Measurements from ENCODE around the gene SRRM5. TPM values are rescaled to one million over a fixed set of nuclear protein-coding genes. Genes with fewer than 3 reads are reported as not detected.

The SRRM5 gene
- polyA plus RNA-seq, 1 experiment, result 0.07 TPM

DNA sequence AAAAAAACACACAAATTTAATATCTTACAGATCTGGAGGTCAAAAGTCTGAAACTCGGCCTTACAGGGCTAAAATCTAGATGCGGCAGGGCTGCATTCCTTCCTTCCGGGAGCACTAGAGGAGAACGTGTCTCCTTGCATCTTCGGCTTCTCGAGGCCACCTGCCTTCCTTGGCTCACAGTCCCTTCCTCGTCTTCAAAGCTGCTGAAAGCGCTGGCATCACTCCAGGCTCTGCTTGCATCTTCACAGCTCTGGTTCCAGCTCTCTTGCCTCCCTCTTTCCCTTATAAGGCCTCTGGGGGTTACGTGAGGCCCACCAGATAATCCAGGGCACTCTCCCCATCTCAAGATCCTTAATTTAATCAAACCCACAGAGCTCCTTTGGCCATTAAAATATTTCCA, 47.1 kb upstream of the SRRM5 start:
- DNase-seq (ENCODE audit: low read depth, low spot score), result no peak
- CTCF ChIA-PET, result interaction anchor here (1.2 to 2.0 kb wide), 3 partner anchors 10 to 30 kb away, joined by 3 to 20 read pairs (median 6); no protein-coding TSS in a partner anchor
- POLR2A ChIA-PET, result no interaction called here
- Histone ChIP-seq H3K27ac (ENCODE audit: low read depth, low read length) (no peak overlapping the region), H3K9me3 (ENCODE audit: control insufficient read depth, insufficient read depth, low read length) (no peaks in the 10 kb centered on the region; the same call in 1 of the 2 replicates), H3K27me3 (ENCODE audit: control insufficient read depth, insufficient read depth, low read length) (no peaks in the 10 kb centered on the region), H3K4me3 (ENCODE audit: low read depth, low read length) (no peak overlapping the region)
- TF ChIP-seq, protein P1, sequence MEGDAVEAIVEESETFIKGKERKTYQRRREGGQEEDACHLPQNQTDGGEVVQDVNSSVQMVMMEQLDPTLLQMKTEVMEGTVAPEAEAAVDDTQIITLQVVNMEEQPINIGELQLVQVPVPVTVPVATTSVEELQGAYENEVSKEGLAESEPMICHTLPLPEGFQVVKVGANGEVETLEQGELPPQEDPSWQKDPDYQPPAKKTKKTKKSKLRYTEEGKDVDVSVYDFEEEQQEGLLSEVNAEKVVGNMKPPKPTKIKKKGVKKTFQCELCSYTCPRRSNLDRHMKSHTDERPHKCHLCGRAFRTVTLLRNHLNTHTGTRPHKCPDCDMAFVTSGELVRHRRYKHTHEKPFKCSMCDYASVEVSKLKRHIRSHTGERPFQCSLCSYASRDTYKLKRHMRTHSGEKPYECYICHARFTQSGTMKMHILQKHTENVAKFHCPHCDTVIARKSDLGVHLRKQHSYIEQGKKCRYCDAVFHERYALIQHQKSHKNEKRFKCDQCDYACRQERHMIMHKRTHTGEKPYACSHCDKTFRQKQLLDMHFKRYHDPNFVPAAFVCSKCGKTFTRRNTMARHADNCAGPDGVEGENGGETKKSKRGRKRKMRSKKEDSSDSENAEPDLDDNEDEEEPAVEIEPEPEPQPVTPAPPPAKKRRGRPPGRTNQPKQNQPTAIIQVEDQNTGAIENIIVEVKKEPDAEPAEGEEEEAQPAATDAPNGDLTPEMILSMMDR (IDR thresholded peaks at IDR 0.05; ENCODE audit: low read depth, low read length), result no peak

DNA sequence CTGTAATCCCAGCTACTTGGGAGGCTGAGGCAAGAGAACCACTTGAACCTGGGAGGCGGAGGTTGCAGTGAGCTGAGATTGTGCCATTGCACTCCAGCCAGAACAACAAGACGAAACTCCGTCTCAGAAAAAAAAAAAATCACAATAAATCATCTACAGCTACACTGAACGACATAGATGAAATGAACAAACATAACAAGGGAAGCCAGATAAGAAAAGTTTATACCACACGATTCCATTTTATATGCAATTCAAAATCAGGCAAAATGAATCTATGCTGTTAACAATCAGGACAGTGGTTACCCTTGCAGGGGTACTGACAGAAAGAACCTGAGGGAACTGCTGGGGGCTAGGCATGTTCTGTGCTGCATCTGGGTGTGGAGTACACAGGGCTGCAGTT, 42.2 kb upstream of the SRRM5 start:
- Histone ChIP-seq H3K27me3 (ENCODE audit: control insufficient read depth, insufficient read depth, low read length) (no peaks in the 10 kb centered on the region), H3K4me3 (ENCODE audit: low read depth, low read length) (no peak overlapping the region), H3K27ac (ENCODE audit: low read depth, low read length) (no peak overlapping the region), H3K9me3 (ENCODE audit: control insufficient read depth, insufficient read depth, low read length) (no peaks in the 10 kb centered on the region)
- POLR2A ChIA-PET, result no interaction called here
- TF ChIP-seq, protein P1 (IDR thresholded peaks at IDR 0.05; ENCODE audit: low read depth, low read length), result no peak
- CTCF ChIA-PET, result interaction anchor here (2.0 to 2.2 kb wide), 2 partner anchors 14 to 25 kb away, joined by 11 to 17 read pairs; no protein-coding TSS in a partner anchor
- no peak for DNase-seq (ENCODE audit: low read depth, low spot score)

DNA sequence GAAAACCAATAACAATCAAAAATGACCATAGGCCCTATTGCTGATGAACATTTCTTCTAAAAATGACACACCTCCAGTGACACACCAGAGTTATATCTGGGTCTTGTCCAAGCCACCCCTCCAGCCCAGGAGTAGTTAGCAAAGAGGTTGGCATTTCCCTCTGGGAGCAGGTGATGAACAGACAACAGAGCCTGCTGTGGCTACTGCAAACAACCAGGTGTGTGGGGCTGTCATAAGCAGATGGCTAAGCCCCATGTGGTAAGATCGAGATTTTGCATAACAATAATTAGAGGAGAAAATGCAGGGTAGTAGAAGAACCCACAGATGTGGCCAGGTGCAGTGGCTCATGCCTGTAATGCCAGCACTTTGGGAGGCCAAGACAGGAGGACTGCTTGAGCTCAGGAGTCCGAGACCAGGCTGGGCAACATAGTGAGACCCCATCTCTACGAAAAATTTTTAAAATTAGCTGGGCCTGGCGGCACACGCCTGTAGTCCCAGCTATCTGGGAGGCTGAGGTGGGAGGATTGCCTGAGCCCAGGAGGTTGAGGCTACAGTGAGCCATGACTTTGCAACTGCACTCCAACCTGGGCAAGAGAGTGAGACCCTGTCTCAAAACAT, 41.6 kb upstream of the SRRM5 start:
- Histone ChIP-seq H3K4me3 (ENCODE audit: low read depth, low read length) (no peak overlapping the region), H3K27me3 (ENCODE audit: control insufficient read depth, insufficient read depth, low read length) (no peaks in the 10 kb centered on the region), H3K9me3 (ENCODE audit: control insufficient read depth, insufficient read depth, low read length) (no peaks in the 10 kb centered on the region), H3K27ac (ENCODE audit: low read depth, low read length) (no peak overlapping the region)
- DNase-seq (ENCODE audit: low read depth, low spot score), result no peak
- ChIA-PET POLR2A (no interaction called here), CTCF (interaction anchor here (2.0 to 2.2 kb wide), 2 partner anchors 15 to 24 kb away, joined by 11 to 17 read pairs; no protein-coding TSS in a partner anchor)
- TF ChIP-seq, protein P1 (IDR thresholded peaks at IDR 0.05; ENCODE audit: low read depth, low read length), result no peak

DNA sequence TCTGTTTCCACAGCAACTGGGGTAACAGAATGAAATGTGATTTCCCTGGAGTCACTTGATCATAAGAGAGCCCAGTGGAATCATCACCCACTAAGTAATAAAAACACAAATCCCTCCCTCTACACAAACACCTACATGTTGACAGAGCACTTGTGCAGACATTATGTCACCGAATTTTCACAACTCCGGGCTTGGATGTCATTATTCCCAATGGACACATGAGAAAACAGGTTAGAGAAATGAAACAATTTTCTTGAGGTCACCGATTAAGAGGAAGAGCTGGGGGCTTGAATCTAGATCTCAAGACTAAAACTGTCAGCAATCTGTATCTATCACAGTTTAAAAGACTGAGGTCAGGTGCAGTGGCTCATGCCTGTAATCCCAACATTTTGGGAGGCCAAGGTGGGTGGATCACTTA, 39.7 kb upstream of the SRRM5 start:
- no peak for DNase-seq (ENCODE audit: low read depth, low spot score)
- Histone ChIP-seq H3K9me3 (ENCODE audit: control insufficient read depth, insufficient read depth, low read length) (peaks cover 3% of the 10 kb centered on the region; the same call in 1 of the 2 replicates), H3K27me3 (ENCODE audit: control insufficient read depth, insufficient read depth, low read length) (no peaks in the 10 kb centered on the region), H3K27ac (ENCODE audit: low read depth, low read length) (no peak overlapping the region), H3K4me3 (ENCODE audit: low read depth, low read length) (no peak overlapping the region)
- TF ChIP-seq, protein P1 (IDR thresholded peaks at IDR 0.05; ENCODE audit: low read depth, low read length), result no peak
- ChIA-PET POLR2A (no interaction called here), CTCF (no interaction called here)

DNA sequence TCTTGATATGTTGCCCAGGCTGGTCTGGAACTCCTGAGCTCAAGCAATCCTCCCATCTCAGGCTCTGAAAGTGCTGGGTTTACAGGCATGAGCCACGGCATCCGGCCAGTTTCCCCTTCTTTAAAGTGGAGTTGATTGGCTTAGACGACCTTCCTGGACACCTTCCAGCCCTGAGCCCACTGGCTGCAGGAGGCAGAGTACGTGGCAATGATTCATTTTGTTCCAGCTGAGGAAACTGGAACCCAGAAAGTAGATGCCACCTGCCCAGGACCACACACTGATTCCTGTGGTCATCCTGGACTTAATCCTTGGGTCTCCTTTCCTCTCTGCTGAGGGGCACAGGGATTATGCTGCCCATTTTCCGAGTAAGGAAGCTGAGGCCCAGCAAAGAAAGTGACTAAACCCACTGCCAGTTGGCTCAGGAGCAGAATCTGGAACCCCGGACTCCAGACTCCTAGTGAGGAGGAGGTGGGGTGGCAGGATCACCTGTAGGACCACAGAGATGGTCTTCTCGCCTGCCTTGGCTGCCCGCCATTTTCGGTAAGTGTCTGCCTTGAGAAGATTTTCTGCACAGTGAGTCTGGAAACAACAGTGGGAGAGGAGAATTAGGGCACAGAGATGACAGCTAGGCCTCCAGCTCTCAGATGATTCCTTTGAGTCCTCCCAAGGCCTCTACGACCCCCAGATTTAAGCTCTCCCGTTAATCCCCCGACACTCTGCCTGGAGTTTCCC, 37.3 kb upstream of the SRRM5 start:
- ChIA-PET POLR2A (interaction anchor here (1.1 to 1.2 kb wide), 3 partner anchors 20 to 41 kb away, joined by 3 to 8 read pairs (median 3); partner anchors contain the start of genes IRGQ, ZNF575 and ZNF576), CTCF (interaction anchor here (1.0 to 3.0 kb wide), 5 partner anchors 20 to 40 kb away, joined by 3 to 20 read pairs (median 4); partner anchors contain the start of gene ZNF576)
- TF ChIP-seq, protein P1 (IDR thresholded peaks at IDR 0.05; ENCODE audit: low read depth, low read length), result no peak
- peaks cover 2% of the 10 kb centered on the region for H3K27me3 ChIP-seq (ENCODE audit: control insufficient read depth, insufficient read depth, low read length)
- peak overlapping the region; percentile 95 for H3K4me3 ChIP-seq (ENCODE audit: low read depth, low read length)
- peak overlapping the region; percentile 61 for H3K27ac ChIP-seq (ENCODE audit: low read depth, low read length)
- H3K9me3 ChIP-seq (ENCODE audit: control insufficient read depth, insufficient read depth, low read length), result peaks cover 3% of the 10 kb centered on the region; the same call in 1 of the 2 replicates
- no peak for DNase-seq (ENCODE audit: low read depth, low spot score)

All from AG04450 (cell line).